K562 (cell line): ENCODE measurements around the gene CD320. TPM values are rescaled to one million over a fixed set of nuclear protein-coding genes. Genes with fewer than 3 reads are reported as not detected.
A peak's percentile ranks its signal among the peaks of the same experiment; 100 is the strongest.

Source experiments
- ATAC-seq: fragments of 200-7000 bp; cut with Tn5 transposase; 3 replicates; pipeline ENCODE4 v1.9.1; 2020; ENCODE audit warnings: moderate library complexity
- BruUV-seq: library from RNA; stranded (reverse); fragments of 400-500 nt; replicated peaks from 2 replicates; lab custom pipeline; 2021; lab: Mats Ljungman, UMichigan
- CTCF ChIA-PET: fragments of 300-600 bp; formaldehyde crosslinking; extraction: SDS; loops from one replicate; lab custom pipeline; 2021; ENCODE audit warnings: low intra/inter-chr PET ratio; lab: Yijun Ruan, JAX
- POLR2A ChIA-PET: fragments of 300-600, 350-650 bp; sonication (Branson Sonifier 250); formaldehyde crosslinking; extraction: SDS; loops from one replicate; lab custom pipeline; 2021; ENCODE audit warnings: antibody characterized with exemption, inconsistent platforms; lab: Yijun Ruan, JAX
- DNase-seq, 4 experiments: peaks; one replicate each; pipeline versions ENCODE4 v3.0.0 to v3.0.0-alpha.2; 2011 to 2018; ENCODE audit warnings: low spot score in 3 of 4, mixed read lengths in 3 of 4; ENCODE audit errors: extremely low read depth in 1 of 4
- FAIRE-seq: peaks from 2 replicates; lab custom pipeline; 2011; peaks lifted over from hg19 to GRCh38; lab: Jason Lieb, UNC
- H2AFZ ChIP-seq: 2 replicates; pipeline ENCODE4 v1.6.0; 2011; ENCODE audit warnings: low read depth, low read length, control low read depth, inconsistent platforms
- H3K27ac ChIP-seq: fragments of 200-600 bp; 3 replicates; pipeline ENCODE4 v1.8.0; 2011; ENCODE audit warnings: low read depth, mild to moderate bottlenecking, control low read depth, inconsistent platforms, low read length, moderate library complexity, mixed read lengths; ENCODE audit errors: extremely low read depth
- H3K27me3 ChIP-seq, 2 experiments: fragments of 300-600 bp in 1 of 2; 2 replicates in 1 of 2; 3 replicates in 1 of 2; pipeline versions ENCODE4 v1.6.0 to v1.8.0; 2011; ENCODE audit warnings: inconsistent platforms in 2 of 2, low read length in 2 of 2, mild to moderate bottlenecking in 1 of 2, mixed read lengths in 1 of 2, moderate library complexity in 1 of 2; ENCODE audit not compliant: control insufficient read depth in 2 of 2, insufficient read depth in 2 of 2
- H3K36me3 ChIP-seq: fragments of 300-600 bp; 3 replicates; pipeline ENCODE4 v1.8.0; 2011; ENCODE audit warnings: mild to moderate bottlenecking, low read length, inconsistent platforms; ENCODE audit not compliant: control insufficient read depth, insufficient read depth
- H3K4me1 ChIP-seq, 2 experiments: fragments of 200-600 bp in 1 of 2; replicated peaks in 1 of 2; 2 replicates in 1 of 2; 3 replicates in 1 of 2; pipeline versions ENCODE4 v1.5.1 to v1.8.0; 2011; ENCODE audit warnings: inconsistent platforms in 2 of 2, low read length in 2 of 2, mild to moderate bottlenecking in 1 of 2, mixed read lengths in 1 of 2, moderate library complexity in 1 of 2; ENCODE audit not compliant: control insufficient read depth in 2 of 2, insufficient read depth in 2 of 2
- H3K4me2 ChIP-seq: 2 replicates; pipeline ENCODE4 v1.6.1; 2011; ENCODE audit warnings: low read length, control low read depth, inconsistent platforms, mixed read lengths; ENCODE audit not compliant: insufficient read depth
- H3K4me3 ChIP-seq: fragments of 200-600 bp; sonication (generic), shearing (Covaris generic); 2 replicates; pipeline ENCODE4 v1.5.1; 2016; ENCODE audit warnings: control low read depth, inconsistent platforms
- H3K79me2 ChIP-seq: fragments of 200-600 bp; 3 replicates; pipeline ENCODE4 v1.8.0; 2011; ENCODE audit warnings: low read length, inconsistent platforms; ENCODE audit not compliant: control insufficient read depth, insufficient read depth
- H3K9ac ChIP-seq, 2 experiments: 2 replicates each; pipeline versions ENCODE4 v1.6.0 to v1.6.1; 2011; ENCODE audit warnings: low read depth in 2 of 2, low read length in 2 of 2, control low read depth in 1 of 2, inconsistent platforms in 1 of 2, mild to moderate bottlenecking in 1 of 2, mixed read lengths in 1 of 2; ENCODE audit not compliant: insufficient read depth in 1 of 2
- H3K9me1 ChIP-seq: one replicate; pipeline ENCODE4 v1.6.0; 2011; ENCODE audit warnings: inconsistent platforms, mild to moderate bottlenecking, low read length, moderate library complexity; ENCODE audit not compliant: control insufficient read depth, insufficient read depth
- H3K9me3 ChIP-seq: replicated peaks from 2 replicates; pipeline ENCODE4 v1.5.1; 2011; ENCODE audit warnings: low read depth, low read length, inconsistent platforms; ENCODE audit not compliant: control insufficient read depth, insufficient read depth
- H4K20me1 ChIP-seq: replicated peaks from 2 replicates; pipeline ENCODE4 v1.6.1; 2011; ENCODE audit warnings: low read length, inconsistent platforms, mixed read lengths; ENCODE audit not compliant: control insufficient read depth, insufficient read depth
- BCLAF1 ChIP-seq, 2 experiments: fragments of 450-650 bp in 1 of 2; IDR thresholded peaks; 2 replicates each; pipeline ENCODE4 v1.6.1; 2011 to 2017; ENCODE audit warnings: low read depth in 2 of 2, antibody characterized with exemption in 1 of 2, borderline replicate concordance in 1 of 2, low read length in 1 of 2, mild to moderate bottlenecking in 1 of 2, mixed read lengths in 1 of 2; ENCODE audit not compliant: control insufficient read depth in 1 of 2
- BCOR ChIP-seq: fragments of 450-650 bp; IDR thresholded peaks from 2 replicates; pipeline ENCODE4 v1.6.1; 2016
- HNRNPLL ChIP-seq: fragments of 200-400 bp; formaldehyde crosslinking; IDR thresholded peaks from 2 replicates; pipeline ENCODE4 v1.6.1; 2017; ENCODE audit warnings: low read length, low read depth, mild to moderate bottlenecking; ENCODE audit not compliant: poor library complexity, severe bottlenecking
- KLF6 ChIP-seq: fragments of 250-450 bp; sonication (Bioruptor Pico); IDR thresholded peaks from 2 replicates; pipeline ENCODE4 v1.4.0; 2020; ENCODE audit warnings: mild to moderate bottlenecking, moderate library complexity, borderline replicate concordance
- LEF1 ChIP-seq: fragments of 450-650 bp; IDR thresholded peaks from 2 replicates; pipeline ENCODE4 v1.6.1; 2016; ENCODE audit warnings: mild to moderate bottlenecking
- MECOM ChIP-seq: fragments of 250-450 bp; sonication (Bioruptor Pico); IDR thresholded peaks from 2 replicates; pipeline ENCODE4 v1.8.0; 2022; ENCODE audit warnings: inconsistent platforms
- RHOXF2B ChIP-seq: fragments of 250-450 bp; sonication (Bioruptor Pico); conservative IDR thresholded peaks from 2 replicates; pipeline ENCODE4 v1.5.1; 2021
- SMC3 ChIP-seq: conservative IDR thresholded peaks from 2 replicates; pipeline ENCODE4 v1.6.1; 2011; ENCODE audit warnings: low read depth, low read length, improper control_type of control experiment; ENCODE audit not compliant: insufficient read depth
- TBL1XR1 ChIP-seq, 2 experiments: IDR thresholded peaks; 2 replicates each; pipeline ENCODE4 v1.6.1; 2012; ENCODE audit warnings: improper control_type of control experiment in 2 of 2, low read length in 2 of 2, mild to moderate bottlenecking in 1 of 2
- U2AF1 ChIP-seq: fragments of 200-400 bp; formaldehyde crosslinking; optimal IDR thresholded peaks from 2 replicates; pipeline ENCODE3; 2017; ENCODE audit warnings: mild to moderate bottlenecking, low read depth, low read length, moderate library complexity
- ZNF511 ChIP-seq: sonication (generic); formaldehyde crosslinking; IDR thresholded peaks from 2 replicates; pipeline ENCODE4 v1.8.0; 2022; ENCODE audit warnings: mild to moderate bottlenecking, missing genetic modification reagents
- WGBS: fragments of 100-300 bp; shearing (Covaris generic); methylation state at CpG from one replicate; pipeline ENCODE4 v1.1.6; 2016; ENCODE audit warnings: low coverage, mixed read lengths; ENCODE audit not compliant: insufficient coverage; ENCODE audit errors: missing lambda C conversion rate; 5-methylcytosine and 5-hydroxymethylcytosine counted together
- in situ Hi-C: fragments of 300-500 bp; cut with MboI; formaldehyde crosslinking; loops from 4 replicates; pipeline ENCODE4 v1.15.0; 2018; ENCODE audit warnings: inconsistent platforms, mixed read lengths
- intact Hi-C: fragments of 100-400 bp; cut with micrococcal nuclease; formaldehyde crosslinking; loops from 2 replicates; pipeline ENCODE4 v1.14.2; 2022
- polyA plus RNA-seq, 8 experiments: library from polyadenylated mRNA; depleted of rRNA in 4 of 8; stranded (reverse) in 5 of 8; unstranded in 3 of 8; fragments of >200 nt; fragmentation: Nextera tagmentation in 2 of 8; fragmentation: Illumina TruSeq in 1 of 8; extraction: Ambion mirVana in 2 of 8; extraction: Trizol in 1 of 8; gene quantifications; 2 replicates each; pipeline versions ENCODE4 v1.2.1 to v1.2.3, GENCODE V29; 2011 to 2014; ENCODE audit warnings: inconsistent platforms in 1 of 8, missing spikeins in 1 of 8
- total RNA-seq, 7 experiments: library from RNA; depleted of rRNA in 6 of 7; stranded (reverse); fragments of >200 nt in 6 of 7; fragmentation: Illumina TruSeq in 2 of 7; extraction: Trizol in 2 of 7; gene quantifications; 2 replicates each; pipeline versions ENCODE4 v1.2.1 to v1.2.3, GENCODE V29; 2011 to 2021; ENCODE audit warnings: low replicate concordance in 1 of 7

CD320 gene
- total and polyA plus RNA-seq, 9 of the 15 experiments (the other 6 are each of a cell fraction or from before 2014, with no cell fraction given): 0.45 to 94.5 (median 34.4) TPM

- H3K27ac ChIP-seq: peak overlapping the region; percentile 20; the same call in 1 of the 3 replicates
- peak overlapping the region; percentile 21 to 92; a peak in 2 of 4 replicates for H3K9ac ChIP-seq
These were observed 2.4 kb downstream of the CD320 start for GRCh38 chr19:8305798-8306197.

GRCh38 chr19:8304841-8305621 lies 3.1 kb downstream of the CD320 start:
- intact Hi-C loops: no loop called here
- in situ Hi-C loops: loop anchor here (5.0 kb wide), 1 partner anchor 38 kb away; no protein-coding TSS in a partner anchor
- TF ChIP-seq TBL1XR1 (IDR thresholded peaks at IDR 0.05; ENCODE audit: low read length in 2 of 2) (no peak), KLF6 (CRISPR knock-in tag) (no peak), RHOXF2B (no peak), U2AF1 (no peak), HNRNPLL (no peak), BCLAF1 (IDR thresholded peaks at IDR 0.05; ENCODE audit: borderline replicate concordance in 1 of 2, control insufficient read depth in 1 of 2, low read depth in 2 of 2, low read length in 1 of 2) (no peak), ZNF511 (CRISPR knock-in tag) (no peak)

More at GRCh38 chr19:8305798-8306197, 2.4 kb downstream of the CD320 start:
- H3K9me1 ChIP-seq: no peaks in the 10 kb centered on the region
- H2AFZ ChIP-seq: no peak overlapping the region
- intact Hi-C loops: no loop called here
- H3K9me3 ChIP-seq: no peaks in the 10 kb centered on the region
- H3K4me2 ChIP-seq: peak overlapping the region; percentile 8
- in situ Hi-C loops: loop anchor here (5.0 kb wide), 1 partner anchor 38 kb away; no protein-coding TSS in a partner anchor
- no peaks in the 10 kb centered on the region; the same call in 1 of the 2 replicates for H4K20me1 ChIP-seq
- peaks cover 28 to 65% of the 10 kb centered on the region in 2 experiments; a peak in 4 of 5 replicates for H3K4me1 ChIP-seq
- CTCF ChIA-PET: no interaction called here
- peak in 1 of 4 experiments; percentile 2 for DNase-seq
- H3K27me3 ChIP-seq: no peaks in the 10 kb centered on the region
- POLR2A ChIA-PET: interaction anchor here (0.5 to 2.4 kb wide), 6 partner anchors 13 to 239 kb away, joined by 3 to 15 read pairs (median 3); partner anchors contain the start of genes NDUFA7 and RPS28
- no peak for ATAC-seq
- peaks cover 25% of the 10 kb centered on the region for H3K79me2 ChIP-seq
- H3K4me3 ChIP-seq: no peak overlapping the region
- no peak for FAIRE-seq
- no TSS peak for BruUV-seq
- WGBS: 54% methylated on average over 4 of the region's 4 CpGs
- H3K36me3 ChIP-seq: peaks cover 44% of the 10 kb centered on the region; the same call in 1 of the 3 replicates
- TF ChIP-seq SMC3 (no peak), LEF1 (no peak), BCOR (peak; percentile 90), MECOM (CRISPR knock-in tag) (no peak)

More at GRCh38 chr19:8304841-8305621, 3.1 kb downstream of the CD320 start:
- ChIA-PET POLR2A (interaction anchor here (0.8 to 1.5 kb wide), 3 partner anchors 9 to 16 kb away, joined by 3 to 15 read pairs (median 3); partner anchors contain the start of genes NDUFA7 and RPS28), CTCF (no interaction called here)
- Histone ChIP-seq H3K9me1 (no peaks in the 10 kb centered on the region), H2AFZ (peak overlapping the region; percentile 21; the same call in 1 of the 2 replicates), H3K9ac (peak overlapping the region in 1 of 2 experiments; percentile 85; a peak in 2 of 4 replicates), H4K20me1 (no peaks in the 10 kb centered on the region; the same call in 1 of the 2 replicates), H3K36me3 (peaks cover 39% of the 10 kb centered on the region; the same call in 1 of the 3 replicates), H3K27me3 (no peaks in the 10 kb centered on the region), H3K79me2 (peaks cover 25% of the 10 kb centered on the region), H3K4me1 (peaks cover 28 to 65% of the 10 kb centered on the region in 2 experiments; a peak in 4 of 5 replicates), H3K4me2 (peak overlapping the region; percentile 53), H3K9me3 (no peaks in the 10 kb centered on the region), H3K4me3 (no peak overlapping the region), H3K27ac (no peak overlapping the region)
- peak; percentile 90 to 93 (median 92) for DNase-seq
- peak; percentile 83 for ATAC-seq
- 31% methylated on average over 33 of the region's 33 CpGs for WGBS
- no TSS peak for BruUV-seq
- peak; percentile 79 for FAIRE-seq
